COR-L47 (cell line): Measurements from ENCODE around the gene SEC14L6.
A peak's percentile ranks its signal among the peaks of the same experiment; 100 is the strongest.

ENCODE experiments used
- DNase-seq: peaks from one replicate; lab custom pipeline; 2025; lab: John Stamatoyannopoulos, UW

Gene SEC14L6

GRCh38 chr22:30492144-30492543 lies 54.4 kb downstream of the SEC14L6 start:
- no peak for DNase-seq

- no peak for DNase-seq
These were observed 55.2 kb downstream of the SEC14L6 start for GRCh38 chr22:30491381-30491780.

GRCh38 chr22:30490399-30490798 lies 56.1 kb downstream of the SEC14L6 start:
- no peak for DNase-seq

DNA sequence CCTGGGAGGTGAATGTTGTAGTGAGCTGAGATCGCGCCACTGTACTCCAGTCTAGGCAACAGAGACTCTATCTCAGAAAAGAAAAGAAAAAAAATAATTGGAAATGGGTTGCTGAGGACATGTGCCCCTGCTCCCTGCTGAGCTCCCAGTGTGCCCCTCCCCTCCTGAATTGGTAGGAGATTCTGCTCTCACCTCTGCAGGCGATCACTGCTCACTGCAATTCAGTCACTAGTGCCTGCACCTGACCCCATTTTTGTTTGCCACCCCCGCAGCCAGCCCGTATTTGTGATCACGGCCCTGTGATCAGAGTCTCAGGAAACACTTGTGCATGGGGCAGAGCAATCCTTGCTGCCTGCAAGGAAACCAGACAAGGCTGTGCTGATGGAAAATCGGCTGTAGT lies 58.4 kb downstream of the SEC14L6 start:
- DNase-seq: no peak

- DNase-seq: no peak
These were observed 59.9 kb downstream of the SEC14L6 start for GRCh38 chr22:30486661-30487115.

DNA sequence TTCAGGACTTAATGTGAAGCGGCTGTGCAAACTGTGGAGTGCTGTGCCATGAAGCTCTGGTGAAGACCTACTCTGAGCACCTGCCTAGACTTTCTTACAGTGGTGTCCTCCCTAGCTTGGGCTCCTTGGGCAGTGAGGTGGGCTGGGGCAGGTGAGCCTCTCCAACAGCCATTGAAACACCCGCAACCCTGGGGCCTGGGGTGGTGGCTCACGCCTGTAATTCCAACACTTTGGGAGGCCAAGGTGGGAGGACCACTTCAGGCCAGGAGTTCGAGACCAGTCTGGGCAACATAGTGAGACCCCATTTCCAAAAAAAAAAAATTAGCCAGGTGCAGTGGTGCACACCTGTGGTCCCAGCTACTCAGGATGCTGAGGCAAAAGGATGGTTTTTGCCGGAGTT lies 60.4 kb downstream of the SEC14L6 start:
- no peak for DNase-seq

GRCh38 chr22:30485362-30485988 lies 61.1 kb downstream of the SEC14L6 start:
- peak; percentile 40 for DNase-seq

- DNase-seq: no peak
These were observed 63.4 kb downstream of the SEC14L6 start for GRCh38 chr22:30483169-30483568.

DNA sequence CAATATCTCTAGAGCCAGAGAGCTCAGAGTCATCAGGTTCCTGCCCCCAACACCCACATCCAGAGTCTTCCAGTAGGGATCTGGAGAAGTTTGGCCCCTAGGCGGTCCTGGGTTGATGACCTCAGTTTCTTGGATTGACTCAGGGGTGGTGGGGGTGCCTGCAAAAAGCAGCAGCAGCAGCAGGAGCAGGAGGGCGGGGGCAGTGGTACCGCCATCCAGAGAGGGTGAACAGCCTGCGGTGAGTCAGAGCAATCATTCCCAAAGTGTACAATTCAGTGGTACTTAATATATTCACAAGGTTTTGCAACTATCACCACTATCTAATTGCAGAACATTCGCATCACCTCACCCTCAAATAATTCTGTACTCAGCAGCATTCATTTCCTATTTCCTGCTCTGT lies 64.8 kb downstream of the SEC14L6 start:
- no peak for DNase-seq

- no peak for DNase-seq
These were observed 66.6 kb downstream of the SEC14L6 start for GRCh38 chr22:30479981-30480380.

DNA sequence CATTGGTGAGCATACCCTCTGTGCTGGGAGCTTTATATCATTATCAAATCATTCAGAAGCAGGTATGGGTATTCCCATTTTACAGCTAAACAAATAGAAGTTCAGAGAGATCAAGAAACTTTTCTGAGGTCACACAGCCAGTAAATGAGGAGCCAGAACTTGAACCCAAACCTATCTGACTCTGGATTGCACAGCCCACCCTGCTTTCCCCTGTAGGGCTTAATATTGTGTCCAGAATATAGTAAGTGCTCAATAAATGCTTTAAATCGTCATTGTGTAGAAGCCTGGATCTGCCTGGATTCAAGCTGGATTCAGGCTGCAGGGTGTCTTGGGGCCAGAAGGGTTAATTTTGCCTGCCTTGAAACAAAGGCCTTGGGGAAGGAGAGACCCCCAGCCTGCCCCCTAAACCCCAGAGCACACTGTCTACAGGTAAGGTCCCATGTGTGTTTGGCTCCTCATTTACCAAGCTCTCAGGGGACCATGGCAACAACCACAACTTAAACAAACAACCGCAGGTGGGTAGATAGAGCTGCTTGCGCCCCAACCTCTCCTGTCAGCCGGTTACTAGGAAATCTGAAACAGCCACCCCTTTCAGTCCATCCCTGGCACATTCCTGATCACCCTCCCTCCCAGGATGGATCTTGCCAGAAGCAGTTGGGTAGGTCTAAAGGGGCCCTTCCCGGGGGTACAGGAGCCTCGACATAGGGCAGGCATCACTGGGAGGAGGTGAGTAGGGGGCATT lies 71.7 kb downstream of the SEC14L6 start:
- DNase-seq: peak; percentile 38

DNA sequence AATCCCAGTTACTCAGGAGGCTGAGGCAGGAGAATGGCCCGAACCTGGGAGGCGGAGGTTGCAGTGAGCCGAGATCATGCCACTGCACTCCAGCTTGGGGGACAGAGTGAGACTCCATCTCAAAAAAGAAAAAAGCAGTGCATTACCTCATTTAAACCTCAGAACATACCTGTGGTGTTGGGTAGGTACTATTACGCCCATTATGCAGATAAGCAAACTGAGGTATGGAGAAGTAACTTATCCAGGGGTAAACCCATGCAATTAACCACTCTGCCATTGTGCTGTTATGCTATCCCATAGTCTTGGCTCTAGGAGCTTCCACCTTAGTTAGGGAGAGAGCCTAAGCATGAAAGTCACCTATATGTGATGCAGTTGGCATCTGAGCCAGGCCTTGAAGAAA lies 72.4 kb downstream of the SEC14L6 start:
- DNase-seq: no peak

DNA sequence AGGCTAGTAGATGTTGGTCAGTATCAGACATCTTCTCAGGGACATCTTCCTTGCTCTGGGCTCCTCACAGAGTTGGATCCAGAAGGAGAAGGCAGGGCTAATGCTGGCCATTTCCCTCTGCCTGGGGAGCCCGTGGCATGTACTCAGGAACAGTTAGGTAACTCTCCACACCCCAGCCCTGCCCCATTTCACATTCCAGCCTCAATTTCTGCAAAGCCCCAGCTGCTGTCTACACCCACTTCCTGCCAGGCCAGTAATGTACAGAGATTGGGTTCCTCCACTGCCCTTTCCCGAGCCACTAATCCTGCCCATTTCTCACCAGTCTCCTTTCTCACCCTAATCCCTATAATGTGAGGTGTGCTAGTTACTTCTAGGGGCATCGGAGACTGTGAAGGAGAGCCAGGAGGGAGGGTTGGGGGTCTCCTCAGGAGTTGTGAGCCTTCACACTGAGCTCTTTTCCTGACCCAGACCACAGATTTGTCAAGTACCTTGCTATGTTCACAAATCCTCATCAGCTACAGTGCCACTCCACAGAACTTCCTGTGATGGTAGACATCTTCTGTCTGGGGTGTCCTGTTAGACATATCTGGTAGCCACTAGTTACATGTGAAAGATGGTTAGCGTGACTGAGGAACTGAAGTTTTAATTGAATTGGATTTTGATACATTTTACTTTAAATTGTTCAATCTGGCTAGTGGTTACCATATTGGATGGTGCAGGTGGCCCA lies 73.4 kb downstream of the SEC14L6 start:
- DNase-seq: no peak
